Neural progenitor cell (in vitro differentiated cells): ENCODE measurements around the gene IRAK1. TPM values are rescaled to one million over a fixed set of nuclear protein-coding genes. Genes with fewer than 3 reads are reported as not detected.

Experiments
- DNase-seq: peaks from one replicate; pipeline ENCODE4 v3.0.0-alpha.2; 2016; ENCODE audit warnings: low spot score
- H2AFZ ChIP-seq: fragments of 200-600 bp; sonication (generic); replicated peaks from 2 replicates; pipeline ENCODE4 v1.6.1; 2016; ENCODE audit warnings: antibody characterized with exemption
- H3F3A ChIP-seq: fragments of 200-600 bp; sonication (generic); 2 replicates; pipeline ENCODE4 v1.6.1; 2016; ENCODE audit warnings: antibody characterized with exemption, low read depth
- H3K27ac ChIP-seq: fragments of 200-600 bp; sonication (generic); 2 replicates; pipeline ENCODE4 v1.5.1; 2016; ENCODE audit warnings: mild to moderate bottlenecking
- H3K27me3 ChIP-seq: fragments of 200-600 bp; sonication (generic); 2 replicates; pipeline ENCODE4 v1.6.1; 2016; ENCODE audit warnings: mild to moderate bottlenecking, moderate library complexity
- H3K36me3 ChIP-seq: fragments of 200-600 bp; sonication (generic); 2 replicates; pipeline ENCODE4 v1.5.1; 2016
- H3K4me1 ChIP-seq: fragments of 200-600 bp; sonication (generic); 2 replicates; pipeline ENCODE4 v1.6.1; 2016; ENCODE audit warnings: mixed run types
- H3K4me2 ChIP-seq: fragments of 200-600 bp; sonication (generic); 2 replicates; pipeline ENCODE4 v1.6.1; 2016
- H3K4me3 ChIP-seq: fragments of 200-600 bp; sonication (generic); 2 replicates; pipeline ENCODE4 v1.5.1; 2016
- H3K79me2 ChIP-seq: fragments of 200-600 bp; sonication (generic); 2 replicates; pipeline ENCODE4 v1.6.1; 2016; ENCODE audit warnings: low read depth
- H3K9ac ChIP-seq: fragments of 200-600 bp; sonication (generic); 2 replicates; pipeline ENCODE4 v1.6.1; 2016
- H3K9me3 ChIP-seq: fragments of 200-600 bp; sonication (generic); 2 replicates; pipeline ENCODE4 v1.5.1; 2016; ENCODE audit warnings: low read depth
- H4K20me1 ChIP-seq: fragments of 200-600 bp; sonication (generic); 2 replicates; pipeline ENCODE4 v1.6.1; 2016; ENCODE audit warnings: low read depth
- H3K27ac Mint-ChIP-seq: 3 replicates; pipeline ENCODE4 v1.8.0; 2021; ENCODE audit warnings: mixed read lengths
- H3K27me3 Mint-ChIP-seq: 2 replicates; pipeline ENCODE4 v1.8.0; 2022; ENCODE audit warnings: low read depth, mild to moderate bottlenecking, inconsistent platforms, moderate library complexity, mixed read lengths; ENCODE audit not compliant: insufficient read depth
- H3K36me3 Mint-ChIP-seq: 3 replicates; pipeline ENCODE4 v1.8.0; 2021; ENCODE audit warnings: mixed read lengths
- H3K4me1 Mint-ChIP-seq: 3 replicates; pipeline ENCODE4 v1.8.0; 2021; ENCODE audit warnings: mixed read lengths
- H3K4me3 Mint-ChIP-seq: 3 replicates; pipeline ENCODE4 v1.8.0; 2021; ENCODE audit warnings: mild to moderate bottlenecking, moderate library complexity, mixed read lengths
- H3K9me3 Mint-ChIP-seq: 3 replicates; pipeline ENCODE4 v1.8.0; 2020; ENCODE audit warnings: mixed read lengths
- EZH2 ChIP-seq: fragments of 200-600 bp; sonication (generic); IDR thresholded peaks from 2 replicates; pipeline ENCODE4 v1.6.1; 2017; ENCODE audit warnings: antibody characterized with exemption, mild to moderate bottlenecking, moderate library complexity
- EZH2phosphoT487 ChIP-seq: fragments of 200-600 bp; sonication (generic); IDR thresholded peaks from 2 replicates; pipeline ENCODE4 v1.6.1; 2017; ENCODE audit warnings: antibody characterized with exemption
- total RNA-seq: library from RNA; depleted of rRNA; stranded (reverse); fragments of >200 nt; gene quantifications from 2 replicates; pipeline ENCODE4 v1.2.3, GENCODE V29; 2015; ENCODE audit warnings: low replicate concordance
- TF ChIP-seq, protein P1 (sequence below): fragments of 200-600 bp; sonication (generic); IDR thresholded peaks from 2 replicates; pipeline ENCODE4 v1.5.1; 2017; ENCODE audit warnings: antibody characterized with exemption, mild to moderate bottlenecking

The IRAK1 gene
- total RNA-seq, 1 donor from 2014 or later: 6.8 TPM

DNA sequence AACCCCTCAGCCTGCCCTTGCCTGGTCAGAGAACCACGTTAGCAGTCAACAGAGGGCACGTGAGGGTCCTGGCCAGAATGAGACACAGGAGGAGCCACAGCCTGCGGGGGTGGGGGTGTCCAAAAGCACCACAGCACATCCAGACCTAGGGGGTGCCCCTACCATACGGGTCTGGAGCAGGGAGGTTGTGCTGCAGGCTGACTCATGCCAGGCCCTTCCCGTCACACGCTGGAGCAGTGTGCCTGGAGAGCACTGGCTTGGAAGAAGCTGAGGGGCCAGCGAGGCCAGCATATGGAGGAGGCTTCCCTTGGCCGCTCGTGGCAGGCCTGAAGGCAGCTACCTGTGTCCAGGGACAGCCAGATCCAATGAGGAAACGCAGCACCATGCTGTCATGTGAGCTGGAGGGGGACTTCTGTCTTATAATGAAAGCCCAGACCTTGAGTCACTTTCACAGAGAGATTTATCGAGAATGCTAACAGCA lies 1.5 kb upstream of the IRAK1 start:
- H3K79me2 ChIP-seq: no peaks in the 10 kb centered on the region
- no peaks in the 10 kb centered on the region for H3K27me3 Mint-ChIP-seq
- peaks cover 23% of the 10 kb centered on the region for H3K4me1 Mint-ChIP-seq
- H3K36me3 Mint-ChIP-seq: peaks cover 3% of the 10 kb centered on the region
- H3K27ac Mint-ChIP-seq: no peak overlapping the region
- no peaks in the 10 kb centered on the region for H3K36me3 ChIP-seq
- H3F3A ChIP-seq: no peaks in the 10 kb centered on the region
- H3K4me3 ChIP-seq: no peak overlapping the region
- H3K9ac ChIP-seq: no peak overlapping the region
- no peak overlapping the region for H3K4me3 Mint-ChIP-seq
- peaks cover 14% of the 10 kb centered on the region for H3K9me3 Mint-ChIP-seq
- DNase-seq: no peak
- H3K4me2 ChIP-seq: no peak overlapping the region
- H4K20me1 ChIP-seq: no peaks in the 10 kb centered on the region
- H2AFZ ChIP-seq: no peak overlapping the region
- H3K4me1 ChIP-seq: no peaks in the 10 kb centered on the region
- H3K27ac ChIP-seq: no peak overlapping the region
- TF ChIP-seq, protein P1, sequence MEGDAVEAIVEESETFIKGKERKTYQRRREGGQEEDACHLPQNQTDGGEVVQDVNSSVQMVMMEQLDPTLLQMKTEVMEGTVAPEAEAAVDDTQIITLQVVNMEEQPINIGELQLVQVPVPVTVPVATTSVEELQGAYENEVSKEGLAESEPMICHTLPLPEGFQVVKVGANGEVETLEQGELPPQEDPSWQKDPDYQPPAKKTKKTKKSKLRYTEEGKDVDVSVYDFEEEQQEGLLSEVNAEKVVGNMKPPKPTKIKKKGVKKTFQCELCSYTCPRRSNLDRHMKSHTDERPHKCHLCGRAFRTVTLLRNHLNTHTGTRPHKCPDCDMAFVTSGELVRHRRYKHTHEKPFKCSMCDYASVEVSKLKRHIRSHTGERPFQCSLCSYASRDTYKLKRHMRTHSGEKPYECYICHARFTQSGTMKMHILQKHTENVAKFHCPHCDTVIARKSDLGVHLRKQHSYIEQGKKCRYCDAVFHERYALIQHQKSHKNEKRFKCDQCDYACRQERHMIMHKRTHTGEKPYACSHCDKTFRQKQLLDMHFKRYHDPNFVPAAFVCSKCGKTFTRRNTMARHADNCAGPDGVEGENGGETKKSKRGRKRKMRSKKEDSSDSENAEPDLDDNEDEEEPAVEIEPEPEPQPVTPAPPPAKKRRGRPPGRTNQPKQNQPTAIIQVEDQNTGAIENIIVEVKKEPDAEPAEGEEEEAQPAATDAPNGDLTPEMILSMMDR: no peak
- TF ChIP-seq EZH2phosphoT487 (no peak), EZH2 (no peak)
- no peaks in the 10 kb centered on the region for H3K27me3 ChIP-seq
- H3K9me3 ChIP-seq: no peaks in the 10 kb centered on the region

DNA sequence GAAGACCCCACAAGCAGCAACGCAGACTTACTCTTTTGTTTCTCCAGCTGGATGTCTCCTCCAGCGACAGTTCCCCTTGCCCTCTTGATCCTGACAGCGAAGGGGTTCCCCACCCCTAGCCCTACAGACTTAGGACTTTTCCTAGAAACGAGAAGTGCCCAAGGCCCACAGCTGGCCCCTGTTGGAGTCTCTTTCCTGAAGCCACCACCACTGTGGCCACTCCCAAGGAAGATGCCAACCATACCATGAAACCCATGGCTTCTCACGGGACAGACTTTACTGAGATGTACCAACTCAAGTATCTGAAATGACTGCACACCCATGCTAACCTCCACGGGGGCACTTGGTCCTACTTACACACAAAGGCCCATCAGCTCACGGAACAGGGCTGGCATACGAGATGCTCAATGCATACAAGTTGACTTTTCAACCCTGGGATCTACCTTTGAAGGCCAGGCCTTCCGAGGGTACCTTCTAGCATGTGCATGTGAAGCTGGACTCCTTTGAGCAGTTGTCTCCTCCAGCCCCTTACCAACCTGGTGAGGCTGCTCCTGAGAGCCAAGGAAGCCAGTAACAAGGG lies 924 bp upstream of the IRAK1 start:
- DNase-seq: no peak
- H2AFZ ChIP-seq: no peak overlapping the region
- H3K9ac ChIP-seq: no peak overlapping the region
- H3K79me2 ChIP-seq: no peaks in the 10 kb centered on the region
- H3K4me2 ChIP-seq: peak overlapping the region; percentile 38
- H3K4me3 ChIP-seq: peak overlapping the region; percentile 37
- Mint-ChIP-seq H3K36me3 (peaks cover 3% of the 10 kb centered on the region), H3K9me3 (peaks cover 17% of the 10 kb centered on the region), H3K27me3 (no peaks in the 10 kb centered on the region), H3K4me1 (peaks cover 23% of the 10 kb centered on the region), H3K27ac (peak overlapping the region; percentile 83), H3K4me3 (peak overlapping the region; percentile 79)
- no peaks in the 10 kb centered on the region for H3K9me3 ChIP-seq
- H3K4me1 ChIP-seq: no peaks in the 10 kb centered on the region
- H3K27me3 ChIP-seq: no peaks in the 10 kb centered on the region
- no peaks in the 10 kb centered on the region for H3K36me3 ChIP-seq
- H3K27ac ChIP-seq: no peak overlapping the region
- TF ChIP-seq EZH2 (no peak), EZH2phosphoT487 (no peak)
- TF ChIP-seq, protein P1: no peak
- no peaks in the 10 kb centered on the region for H4K20me1 ChIP-seq
- no peaks in the 10 kb centered on the region for H3F3A ChIP-seq

DNA sequence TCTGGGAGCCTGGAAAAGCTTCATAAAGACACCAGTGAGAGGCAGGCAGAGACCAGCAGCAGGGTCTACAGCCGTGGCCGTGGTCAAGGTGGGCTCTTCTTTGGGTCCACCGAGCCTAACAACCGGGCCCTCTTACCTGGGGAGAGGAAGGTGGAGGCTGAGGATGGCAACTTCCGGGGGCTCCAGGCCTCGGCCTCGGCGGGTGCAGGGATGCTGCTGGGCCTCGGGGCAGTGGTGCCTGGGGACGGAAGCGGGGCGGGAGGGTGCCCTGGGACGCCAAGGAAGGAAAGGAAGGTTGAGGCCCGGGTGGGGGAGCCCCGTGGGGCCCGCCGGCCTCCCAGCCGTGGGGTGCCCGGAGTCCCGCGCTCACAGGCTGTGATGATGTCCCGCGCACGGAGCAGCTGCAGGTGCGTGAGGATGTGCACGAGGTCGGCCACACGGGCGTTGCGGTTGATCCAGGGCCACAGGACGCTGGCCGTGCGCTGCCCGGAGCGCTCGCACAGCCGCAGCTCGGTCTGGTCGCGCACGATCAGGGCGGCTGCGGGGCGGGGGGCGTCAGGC lies 561 bp downstream of the IRAK1 start:
- no peak overlapping the region for H3K27ac ChIP-seq

More for the DNA sequence above, 561 bp downstream of the IRAK1 start:
- peaks cover 3% of the 10 kb centered on the region for H3K36me3 Mint-ChIP-seq
- Histone ChIP-seq H3K4me3 (no peak overlapping the region), H3K4me1 (no peaks in the 10 kb centered on the region), H4K20me1 (no peaks in the 10 kb centered on the region), H3F3A (no peaks in the 10 kb centered on the region), H2AFZ (no peak overlapping the region), H3K9me3 (no peaks in the 10 kb centered on the region), H3K36me3 (no peaks in the 10 kb centered on the region), H3K4me2 (no peak overlapping the region), H3K79me2 (no peaks in the 10 kb centered on the region), H3K27me3 (no peaks in the 10 kb centered on the region), H3K9ac (no peak overlapping the region)
- DNase-seq: peak; percentile 23
- H3K27ac Mint-ChIP-seq: no peak overlapping the region
- no peak for TF ChIP-seq EZH2
- TF ChIP-seq, protein P1: no peak
- TF ChIP-seq EZH2phosphoT487: no peak
- no peaks in the 10 kb centered on the region for H3K27me3 Mint-ChIP-seq
- H3K4me3 Mint-ChIP-seq: peak overlapping the region; percentile 83
- H3K4me1 Mint-ChIP-seq: peaks cover 20% of the 10 kb centered on the region
- peaks cover 15% of the 10 kb centered on the region for H3K9me3 Mint-ChIP-seq
